GM23338 (cell line): ENCODE measurements around the gene ZNF333. TPM values are rescaled to one million over a fixed set of nuclear protein-coding genes. Genes with fewer than 3 reads are reported as not detected.

Experiments
- ATAC-seq: fragments of 200-7000 bp; cut with Tn5 transposase; 3 replicates; pipeline ENCODE4 v1.9.1; 2020
- DNase-seq: peaks from one replicate; pipeline ENCODE4 v3.0.0-alpha.2; 2015; ENCODE audit warnings: low spot score
- H2AFZ ChIP-seq: fragments of 200-600 bp; sonication (generic); 2 replicates; pipeline ENCODE4 v1.8.0; 2016; ENCODE audit warnings: antibody characterized with exemption, mild to moderate bottlenecking, moderate library complexity
- H3F3A ChIP-seq: fragments of 200-600 bp; sonication (generic); replicated peaks from 2 replicates; pipeline ENCODE4 v1.8.0; 2017; ENCODE audit warnings: antibody characterized with exemption, mixed run types, low read depth
- H3K27ac ChIP-seq: fragments of 200-600 bp; sonication (generic); 2 replicates; pipeline ENCODE4 v1.6.1; 2016; ENCODE audit warnings: low read depth
- H3K27me3 ChIP-seq: fragments of 200-600 bp; sonication (generic); 2 replicates; pipeline ENCODE4 v1.8.0; 2016; ENCODE audit warnings: mild to moderate bottlenecking, mixed run types, moderate library complexity; ENCODE audit not compliant: insufficient read depth
- H3K36me3 ChIP-seq: fragments of 200-600 bp; sonication (generic); 2 replicates; pipeline ENCODE4 v1.8.0; 2016; ENCODE audit warnings: mild to moderate bottlenecking; ENCODE audit not compliant: insufficient read depth
- H3K4me1 ChIP-seq: fragments of 200-600 bp; sonication (generic); 2 replicates; pipeline ENCODE4 v1.8.0; 2016; ENCODE audit warnings: mild to moderate bottlenecking, moderate library complexity; ENCODE audit not compliant: insufficient read depth
- H3K4me2 ChIP-seq: fragments of 200-600 bp; sonication (generic); 2 replicates; pipeline ENCODE4 v1.7.1; 2017; ENCODE audit warnings: mixed run types
- H3K4me3 ChIP-seq: fragments of 200-600 bp; sonication (generic); 2 replicates; pipeline ENCODE4 v1.6.1; 2016; ENCODE audit warnings: mixed run types
- H3K79me2 ChIP-seq: fragments of 200-600 bp; sonication (generic); replicated peaks from 2 replicates; pipeline ENCODE4 v1.8.0; 2017; ENCODE audit warnings: mild to moderate bottlenecking; ENCODE audit not compliant: insufficient read depth
- H3K9me2 ChIP-seq: fragments of 200-600 bp; sonication (generic); 2 replicates; pipeline ENCODE4 v1.8.0; 2017; ENCODE audit not compliant: insufficient read depth
- H4K20me1 ChIP-seq: fragments of 200-600 bp; sonication (generic); replicated peaks from 2 replicates; pipeline ENCODE4 v1.8.0; 2017; ENCODE audit warnings: mild to moderate bottlenecking; ENCODE audit not compliant: insufficient read depth
- H3K27ac Mint-ChIP-seq: 2 replicates; pipeline ENCODE4 v1.8.0; 2020; ENCODE audit warnings: inconsistent platforms, mild to moderate bottlenecking, moderate library complexity, mixed read lengths
- H3K27me3 Mint-ChIP-seq: 3 replicates; pipeline ENCODE4 v1.8.0; 2022; ENCODE audit warnings: low read depth, mild to moderate bottlenecking, moderate library complexity, mixed read lengths, inconsistent platforms; ENCODE audit not compliant: insufficient read depth, poor library complexity
- H3K36me3 Mint-ChIP-seq: 3 replicates; pipeline ENCODE4 v1.8.0; 2021; ENCODE audit warnings: low read depth, mild to moderate bottlenecking, inconsistent platforms, moderate library complexity, mixed read lengths
- H3K4me1 Mint-ChIP-seq: 3 replicates; pipeline ENCODE4 v1.8.0; 2020; ENCODE audit warnings: mild to moderate bottlenecking, inconsistent platforms, mixed read lengths
- H3K4me3 Mint-ChIP-seq: 3 replicates; pipeline ENCODE4 v1.8.0; 2021; ENCODE audit warnings: moderate library complexity, mild to moderate bottlenecking, inconsistent platforms, mixed read lengths
- H3K9me3 Mint-ChIP-seq: 3 replicates; pipeline ENCODE4 v1.8.0; 2020; ENCODE audit warnings: moderate library complexity, mild to moderate bottlenecking, inconsistent platforms, mixed read lengths
- CREB1 ChIP-seq: fragments of 250-450 bp; sonication (Bioruptor Pico); IDR thresholded peaks from 2 replicates; pipeline ENCODE4 v1.5.0; 2020; ENCODE audit warnings: low read depth, mild to moderate bottlenecking, moderate library complexity
- ETS1 ChIP-seq: IDR thresholded peaks from 2 replicates; pipeline ENCODE4 v1.6.1; 2016; ENCODE audit warnings: antibody characterized with exemption
- EZH2 ChIP-seq: fragments of 200-600 bp; sonication (generic); IDR thresholded peaks from one replicate; pipeline ENCODE4 v1.8.0; 2017; ENCODE audit warnings: antibody characterized with exemption, mild to moderate bottlenecking, low read depth; ENCODE audit not compliant: unreplicated experiment
- EZH2phosphoT487 ChIP-seq: fragments of 200-600 bp; sonication (generic); IDR thresholded peaks from one replicate; pipeline ENCODE4 v1.8.1; 2018; ENCODE audit warnings: antibody characterized with exemption; ENCODE audit not compliant: unreplicated experiment
- JUNB ChIP-seq: IDR thresholded peaks from one replicate; pipeline ENCODE4 v1.6.1; 2016; ENCODE audit warnings: antibody characterized with exemption; ENCODE audit not compliant: unreplicated experiment
- NANOG ChIP-seq: IDR thresholded peaks from 2 replicates; pipeline ENCODE4 v1.6.1; 2016; ENCODE audit warnings: antibody characterized with exemption, borderline replicate concordance
- POLR2AphosphoS5 ChIP-seq: IDR thresholded peaks from 2 replicates; pipeline ENCODE4 v1.6.1; 2016; ENCODE audit warnings: antibody characterized with exemption, low read depth
- STAT1 ChIP-seq: IDR thresholded peaks from one replicate; pipeline ENCODE4 v1.6.1; 2016; ENCODE audit warnings: antibody characterized with exemption; ENCODE audit not compliant: unreplicated experiment
- ZNF114 ChIP-seq: fragments of 250-450 bp; sonication (Bioruptor Pico); IDR thresholded peaks from 2 replicates; pipeline ENCODE4 v1.5.0; 2020; ENCODE audit warnings: mild to moderate bottlenecking, moderate library complexity
- ZNF331 ChIP-seq: fragments of 250-450 bp; sonication (Bioruptor Pico); IDR thresholded peaks from 2 replicates; pipeline ENCODE4 v1.5.0; 2020; ENCODE audit warnings: low read depth, mild to moderate bottlenecking, moderate library complexity
- polyA plus RNA-seq: library from polyadenylated mRNA; unstranded; fragments of >200 nt; fragmentation: Nextera tagmentation; extraction: Ambion mirVana; gene quantifications from 2 replicates; pipeline ENCODE4 v1.2.1, GENCODE V29; 2016
- total RNA-seq: library from RNA; depleted of rRNA; stranded (reverse); fragments of >200 nt; shearing (Covaris generic); gene quantifications from 2 replicates; pipeline ENCODE4 v1.2.3, GENCODE V29; 2014
- TF ChIP-seq, protein P1 (sequence below): fragments of 250-450 bp; sonication (Bioruptor Pico); IDR thresholded peaks from 2 replicates; pipeline ENCODE4 v1.5.0; 2020; ENCODE audit warnings: mild to moderate bottlenecking, moderate library complexity
- TF ChIP-seq, protein P2 (sequence below): IDR thresholded peaks from one replicate; pipeline ENCODE4 v1.6.1; 2018; ENCODE audit warnings: antibody characterized with exemption; ENCODE audit not compliant: unreplicated experiment
- TF ChIP-seq, protein P3 (sequence below), 2 experiments: fragments of 200-600 bp in 1 of 2; sonication (generic) in 1 of 2; conservative IDR thresholded peaks; 2 replicates each; pipeline versions ENCODE4 v1.5.1 to v1.6.1; 2016 to 2017; ENCODE audit warnings: antibody characterized with exemption in 2 of 2, low read depth in 2 of 2, mild to moderate bottlenecking in 2 of 2, moderate library complexity in 1 of 2

Gene ZNF333
- total and polyA plus RNA-seq, 2 experiments from 2014 or later, result 7.2 to 21.6 TPM

- Histone ChIP-seq H3K4me1 (no peaks in the 10 kb centered on the region), H3K4me2 (no peak overlapping the region), H2AFZ (no peak overlapping the region), H3K4me3 (no peak overlapping the region), H3K36me3 (peaks cover 46% of the 10 kb centered on the region), H3K27me3 (no peaks in the 10 kb centered on the region), H3K79me2 (no peaks in the 10 kb centered on the region), H3K27ac (no peak overlapping the region), H4K20me1 (no peaks in the 10 kb centered on the region), H3F3A (no peaks in the 10 kb centered on the region), H3K9me2 (no peaks in the 10 kb centered on the region; the same call in 1 of the 2 replicates)
- Mint-ChIP-seq H3K9me3 (peaks cover 97% of the 10 kb centered on the region), H3K27me3 (peaks cover 6% of the 10 kb centered on the region), H3K36me3 (peaks cover 83% of the 10 kb centered on the region), H3K4me1 (no peaks in the 10 kb centered on the region), H3K27ac (no peak overlapping the region), H3K4me3 (no peak overlapping the region)
- TF ChIP-seq ZNF331, result no peak
- TF ChIP-seq NANOG, result no peak
- TF ChIP-seq ETS1, result no peak
- TF ChIP-seq, protein P1, sequence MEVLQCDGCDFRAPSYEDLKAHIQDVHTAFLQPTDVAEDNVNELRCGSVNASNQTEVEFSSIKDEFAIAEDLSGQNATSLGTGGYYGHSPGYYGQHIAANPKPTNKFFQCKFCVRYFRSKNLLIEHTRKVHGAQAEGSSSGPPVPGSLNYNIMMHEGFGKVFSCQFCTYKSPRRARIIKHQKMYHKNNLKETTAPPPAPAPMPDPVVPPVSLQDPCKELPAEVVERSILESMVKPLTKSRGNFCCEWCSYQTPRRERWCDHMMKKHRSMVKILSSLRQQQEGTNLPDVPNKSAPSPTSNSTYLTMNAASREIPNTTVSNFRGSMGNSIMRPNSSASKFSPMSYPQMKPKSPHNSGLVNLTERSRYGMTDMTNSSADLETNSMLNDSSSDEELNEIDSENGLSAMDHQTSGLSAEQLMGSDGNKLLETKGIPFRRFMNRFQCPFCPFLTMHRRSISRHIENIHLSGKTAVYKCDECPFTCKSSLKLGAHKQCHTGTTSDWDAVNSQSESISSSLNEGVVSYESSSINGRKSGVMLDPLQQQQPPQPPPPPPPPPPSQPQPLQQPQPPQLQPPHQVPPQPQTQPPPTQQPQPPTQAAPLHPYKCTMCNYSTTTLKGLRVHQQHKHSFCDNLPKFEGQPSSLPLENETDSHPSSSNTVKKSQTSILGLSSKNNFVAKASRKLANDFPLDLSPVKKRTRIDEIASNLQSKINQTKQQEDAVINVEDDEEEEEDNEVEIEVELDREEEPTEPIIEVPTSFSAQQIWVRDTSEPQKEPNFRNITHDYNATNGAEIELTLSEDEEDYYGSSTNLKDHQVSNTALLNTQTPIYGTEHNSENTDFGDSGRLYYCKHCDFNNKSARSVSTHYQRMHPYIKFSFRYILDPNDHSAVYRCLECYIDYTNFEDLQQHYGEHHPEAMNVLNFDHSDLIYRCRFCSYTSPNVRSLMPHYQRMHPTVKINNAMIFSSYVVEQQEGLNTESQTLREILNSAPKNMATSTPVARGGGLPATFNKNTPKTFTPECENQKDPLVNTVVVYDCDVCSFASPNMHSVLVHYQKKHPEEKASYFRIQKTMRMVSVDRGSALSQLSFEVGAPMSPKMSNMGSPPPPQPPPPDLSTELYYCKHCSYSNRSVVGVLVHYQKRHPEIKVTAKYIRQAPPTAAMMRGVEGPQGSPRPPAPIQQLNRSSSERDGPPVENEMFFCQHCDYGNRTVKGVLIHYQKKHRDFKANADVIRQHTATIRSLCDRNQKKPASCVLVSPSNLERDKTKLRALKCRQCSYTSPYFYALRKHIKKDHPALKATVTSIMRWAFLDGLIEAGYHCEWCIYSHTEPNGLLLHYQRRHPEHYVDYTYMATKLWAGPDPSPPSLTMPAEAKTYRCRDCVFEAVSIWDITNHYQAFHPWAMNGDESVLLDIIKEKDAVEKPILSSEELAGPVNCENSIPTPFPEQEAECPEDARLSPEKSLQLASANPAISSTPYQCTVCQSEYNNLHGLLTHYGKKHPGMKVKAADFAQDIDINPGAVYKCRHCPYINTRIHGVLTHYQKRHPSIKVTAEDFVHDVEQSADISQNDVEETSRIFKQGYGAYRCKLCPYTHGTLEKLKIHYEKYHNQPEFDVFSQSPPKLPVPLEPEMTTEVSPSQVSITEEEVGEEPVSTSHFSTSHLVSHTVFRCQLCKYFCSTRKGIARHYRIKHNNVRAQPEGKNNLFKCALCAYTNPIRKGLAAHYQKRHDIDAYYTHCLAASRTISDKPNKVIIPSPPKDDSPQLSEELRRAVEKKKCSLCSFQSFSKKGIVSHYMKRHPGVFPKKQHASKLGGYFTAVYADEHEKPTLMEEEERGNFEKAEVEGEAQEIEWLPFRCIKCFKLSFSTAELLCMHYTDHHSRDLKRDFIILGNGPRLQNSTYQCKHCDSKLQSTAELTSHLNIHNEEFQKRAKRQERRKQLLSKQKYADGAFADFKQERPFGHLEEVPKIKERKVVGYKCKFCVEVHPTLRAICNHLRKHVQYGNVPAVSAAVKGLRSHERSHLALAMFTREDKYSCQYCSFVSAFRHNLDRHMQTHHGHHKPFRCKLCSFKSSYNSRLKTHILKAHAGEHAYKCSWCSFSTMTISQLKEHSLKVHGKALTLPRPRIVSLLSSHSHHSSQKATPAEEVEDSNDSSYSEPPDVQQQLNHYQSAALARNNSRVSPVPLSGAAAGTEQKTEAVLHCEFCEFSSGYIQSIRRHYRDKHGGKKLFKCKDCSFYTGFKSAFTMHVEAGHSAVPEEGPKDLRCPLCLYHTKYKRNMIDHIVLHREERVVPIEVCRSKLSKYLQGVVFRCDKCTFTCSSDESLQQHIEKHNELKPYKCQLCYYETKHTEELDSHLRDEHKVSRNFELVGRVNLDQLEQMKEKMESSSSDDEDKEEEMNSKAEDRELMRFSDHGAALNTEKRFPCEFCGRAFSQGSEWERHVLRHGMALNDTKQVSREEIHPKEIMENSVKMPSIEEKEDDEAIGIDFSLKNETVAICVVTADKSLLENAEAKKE (CRISPR knock-in tag), result no peak
- no peak for TF ChIP-seq ZNF114 (CRISPR knock-in tag)
- TF ChIP-seq, protein P2, sequence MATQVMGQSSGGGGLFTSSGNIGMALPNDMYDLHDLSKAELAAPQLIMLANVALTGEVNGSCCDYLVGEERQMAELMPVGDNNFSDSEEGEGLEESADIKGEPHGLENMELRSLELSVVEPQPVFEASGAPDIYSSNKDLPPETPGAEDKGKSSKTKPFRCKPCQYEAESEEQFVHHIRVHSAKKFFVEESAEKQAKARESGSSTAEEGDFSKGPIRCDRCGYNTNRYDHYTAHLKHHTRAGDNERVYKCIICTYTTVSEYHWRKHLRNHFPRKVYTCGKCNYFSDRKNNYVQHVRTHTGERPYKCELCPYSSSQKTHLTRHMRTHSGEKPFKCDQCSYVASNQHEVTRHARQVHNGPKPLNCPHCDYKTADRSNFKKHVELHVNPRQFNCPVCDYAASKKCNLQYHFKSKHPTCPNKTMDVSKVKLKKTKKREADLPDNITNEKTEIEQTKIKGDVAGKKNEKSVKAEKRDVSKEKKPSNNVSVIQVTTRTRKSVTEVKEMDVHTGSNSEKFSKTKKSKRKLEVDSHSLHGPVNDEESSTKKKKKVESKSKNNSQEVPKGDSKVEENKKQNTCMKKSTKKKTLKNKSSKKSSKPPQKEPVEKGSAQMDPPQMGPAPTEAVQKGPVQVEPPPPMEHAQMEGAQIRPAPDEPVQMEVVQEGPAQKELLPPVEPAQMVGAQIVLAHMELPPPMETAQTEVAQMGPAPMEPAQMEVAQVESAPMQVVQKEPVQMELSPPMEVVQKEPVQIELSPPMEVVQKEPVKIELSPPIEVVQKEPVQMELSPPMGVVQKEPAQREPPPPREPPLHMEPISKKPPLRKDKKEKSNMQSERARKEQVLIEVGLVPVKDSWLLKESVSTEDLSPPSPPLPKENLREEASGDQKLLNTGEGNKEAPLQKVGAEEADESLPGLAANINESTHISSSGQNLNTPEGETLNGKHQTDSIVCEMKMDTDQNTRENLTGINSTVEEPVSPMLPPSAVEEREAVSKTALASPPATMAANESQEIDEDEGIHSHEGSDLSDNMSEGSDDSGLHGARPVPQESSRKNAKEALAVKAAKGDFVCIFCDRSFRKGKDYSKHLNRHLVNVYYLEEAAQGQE, result no peak
- TF ChIP-seq EZH2, result no peak
- TF ChIP-seq EZH2phosphoT487, result no peak
- TF ChIP-seq POLR2AphosphoS5, result no peak
- no peak for TF ChIP-seq STAT1
- TF ChIP-seq CREB1, result no peak
- TF ChIP-seq JUNB, result no peak
- TF ChIP-seq, protein P3, sequence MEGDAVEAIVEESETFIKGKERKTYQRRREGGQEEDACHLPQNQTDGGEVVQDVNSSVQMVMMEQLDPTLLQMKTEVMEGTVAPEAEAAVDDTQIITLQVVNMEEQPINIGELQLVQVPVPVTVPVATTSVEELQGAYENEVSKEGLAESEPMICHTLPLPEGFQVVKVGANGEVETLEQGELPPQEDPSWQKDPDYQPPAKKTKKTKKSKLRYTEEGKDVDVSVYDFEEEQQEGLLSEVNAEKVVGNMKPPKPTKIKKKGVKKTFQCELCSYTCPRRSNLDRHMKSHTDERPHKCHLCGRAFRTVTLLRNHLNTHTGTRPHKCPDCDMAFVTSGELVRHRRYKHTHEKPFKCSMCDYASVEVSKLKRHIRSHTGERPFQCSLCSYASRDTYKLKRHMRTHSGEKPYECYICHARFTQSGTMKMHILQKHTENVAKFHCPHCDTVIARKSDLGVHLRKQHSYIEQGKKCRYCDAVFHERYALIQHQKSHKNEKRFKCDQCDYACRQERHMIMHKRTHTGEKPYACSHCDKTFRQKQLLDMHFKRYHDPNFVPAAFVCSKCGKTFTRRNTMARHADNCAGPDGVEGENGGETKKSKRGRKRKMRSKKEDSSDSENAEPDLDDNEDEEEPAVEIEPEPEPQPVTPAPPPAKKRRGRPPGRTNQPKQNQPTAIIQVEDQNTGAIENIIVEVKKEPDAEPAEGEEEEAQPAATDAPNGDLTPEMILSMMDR (conservative IDR thresholded peaks at IDR 0.05; ENCODE audit: low read depth in 2 of 2), result no peak
- DNase-seq (no peak), ATAC-seq (no peak)
Measured at GRCh38 chr19:14719162-14719561, 29.3 kb downstream of the ZNF333 start.
